GM10266 (cell line): ENCODE measurements around the gene POLR1D.

Source experiments
- DNase-seq: peaks from one replicate; pipeline ENCODE4 v3.0.0; 2012; ENCODE audit errors: extremely low spot score
- CTCF ChIP-seq: IDR thresholded peaks from 2 replicates; pipeline ENCODE4 v1.5.1; 2012; ENCODE audit warnings: mild to moderate bottlenecking, low read depth; ENCODE audit not compliant: control insufficient read depth, insufficient read depth; ENCODE audit errors: missing control alignments

POLR1D gene

GRCh38 chr13:27670861-27671260 is 49.2 kb downstream of the POLR1D start:
- TF ChIP-seq CTCF: no peak
- no peak for DNase-seq

- TF ChIP-seq CTCF: no peak
- no peak for DNase-seq
Observed at GRCh38 chr13:27672025-27672424, 50.3 kb downstream of the POLR1D start.
